Measurements from ENCODE around the gene TMOD1. TPM values are rescaled to one million over a fixed set of nuclear protein-coding genes. Genes with fewer than 3 reads are reported as not detected.
A peak's percentile ranks its signal among the peaks of the same experiment; 100 is the strongest.
"Not testable (repeated sequence)": the region's sequence is repeated elsewhere in the genome, so short reads cannot be mapped to it uniquely, and the experiment has no call there.

TMOD1 gene
- total RNA-seq, result 5.8 TPM
- long read RNA-seq, transcript TMOD1-201 (10 exons, 3,343 nt), result major isoform, 6 of 26 reads
- long read RNA-seq, partial matches to known transcripts, result 10 of 26 reads
- long read RNA-seq, other reads (novel, unspliced or antisense), result 10 of 26 reads

DNA sequence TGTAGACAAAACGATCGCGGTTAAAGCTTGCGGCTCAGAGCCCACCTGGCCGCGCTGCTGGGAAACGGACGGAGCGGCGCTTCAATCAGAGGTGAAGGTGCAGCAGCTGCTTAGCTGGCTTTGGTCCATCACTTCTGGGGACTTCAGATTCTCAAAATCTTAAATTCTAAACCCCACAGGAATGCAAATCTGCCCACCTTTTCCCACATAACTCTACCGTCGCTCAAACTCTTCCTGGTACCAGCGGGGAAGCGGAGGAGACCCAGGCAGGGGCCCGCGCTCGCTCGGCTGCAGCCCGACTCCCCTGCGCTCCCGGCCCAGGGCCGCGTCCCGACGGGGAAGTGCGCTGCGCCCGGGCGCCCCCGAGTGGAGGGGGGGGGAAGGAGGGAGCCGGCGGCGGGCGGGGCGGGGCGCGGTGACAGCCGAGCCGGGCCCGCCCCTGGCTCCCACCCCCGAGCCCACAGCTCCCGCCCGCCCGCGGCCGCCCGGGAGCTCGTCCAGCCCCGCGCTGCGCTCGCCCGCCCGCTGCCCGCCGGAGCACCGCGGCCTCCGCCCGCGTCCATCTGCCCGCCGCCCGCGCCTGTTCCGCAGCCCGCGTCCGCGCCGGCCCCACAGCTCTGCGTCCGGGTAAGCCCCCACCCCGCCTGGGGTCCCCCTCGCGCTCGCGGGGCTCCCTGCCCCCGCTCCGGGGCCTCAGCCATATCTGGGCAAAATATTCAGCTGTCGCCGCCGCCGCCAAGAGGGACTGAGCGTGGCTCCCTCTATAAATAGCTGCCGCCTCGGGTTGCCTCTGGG, at the start of gene TMOD1:
Gene TMOD1, plus strand, starts transcription at position 490 of the 795 bp plus-strand sequence. CDS start 22,523 bp downstream, outside the sequence.
- DNase-seq (ENCODE audit: low spot score), result peak; percentile 94

DNA sequence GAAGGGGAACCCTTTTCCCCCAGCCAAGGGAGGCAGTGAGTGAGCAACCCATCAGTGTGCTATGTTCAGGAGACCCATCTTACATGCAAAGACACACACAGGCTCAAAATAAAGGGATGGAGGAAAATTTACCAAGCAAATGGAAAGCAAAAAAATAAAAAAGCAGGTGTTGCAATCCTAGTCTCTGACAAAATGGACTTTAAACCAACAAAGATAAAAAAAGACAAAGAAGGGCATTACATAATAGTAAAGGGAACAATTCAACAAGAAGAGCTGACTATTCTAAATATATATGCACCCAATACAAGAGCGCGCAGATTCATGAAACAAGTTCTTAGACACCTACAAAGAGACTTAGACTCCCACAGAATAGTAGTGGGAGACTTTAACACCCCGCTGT, 47.9 kb upstream of the TMOD1 start:
- not testable (repeated sequence) for DNase-seq (ENCODE audit: low spot score)

DNA sequence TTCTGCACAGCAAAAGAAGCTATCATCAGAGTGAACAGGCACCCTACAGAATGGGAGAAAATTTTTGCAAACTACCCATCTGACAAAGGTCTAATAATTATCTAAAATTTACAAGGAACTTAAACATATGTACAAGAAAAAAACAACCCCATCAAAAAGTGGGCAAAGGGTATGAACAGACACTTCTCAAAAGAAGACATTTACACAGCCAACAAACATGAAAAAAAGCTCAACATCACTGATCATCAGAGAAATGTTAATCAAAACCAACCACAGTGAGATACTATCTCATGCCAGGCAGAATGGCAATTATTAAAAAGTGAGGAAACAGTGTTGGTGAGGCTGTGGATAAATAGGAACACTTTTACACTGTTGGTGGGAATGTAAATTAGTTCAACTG, 44.6 kb upstream of the TMOD1 start:
- not testable (repeated sequence) for DNase-seq (ENCODE audit: low spot score)

DNA sequence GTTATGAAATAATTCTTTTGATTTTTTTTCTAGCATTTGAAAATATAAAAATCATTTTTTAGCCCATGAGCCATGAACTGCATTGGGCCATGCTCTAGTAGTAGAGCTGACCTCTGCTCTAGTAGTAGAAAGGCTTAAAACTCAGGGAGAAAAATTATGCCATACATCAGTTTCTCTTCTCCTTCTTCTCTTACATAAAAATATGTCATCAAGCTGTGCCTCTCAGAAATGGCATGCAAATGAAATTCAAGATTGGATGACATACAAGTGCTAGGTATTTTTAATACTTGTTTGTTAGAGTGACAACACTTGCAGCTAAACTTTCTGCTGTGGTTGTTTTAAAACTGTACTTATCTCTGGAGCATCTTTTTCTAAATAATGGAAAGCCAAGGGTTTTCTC, 42.1 kb upstream of the TMOD1 start:
- DNase-seq (ENCODE audit: low spot score), result no peak

DNA sequence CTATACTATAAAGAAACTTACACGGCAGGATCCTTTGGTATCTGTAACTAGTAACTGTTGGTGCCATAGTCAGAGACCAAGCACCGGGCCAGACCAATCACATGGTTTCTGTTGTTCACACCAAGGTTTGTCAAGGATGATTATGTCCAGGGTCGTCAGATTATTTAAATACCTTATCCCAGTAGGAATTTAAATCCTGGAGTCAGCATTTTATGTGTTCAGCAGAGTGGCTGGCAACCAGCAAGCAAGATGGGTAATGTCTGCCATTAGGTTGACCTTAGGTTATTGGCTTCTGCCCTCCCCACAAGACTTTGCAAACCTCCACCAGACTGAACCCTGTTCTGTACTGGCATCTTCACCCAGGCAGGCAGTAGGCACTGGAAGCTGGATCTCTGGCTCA, 39.3 kb upstream of the TMOD1 start:
- DNase-seq (ENCODE audit: low spot score), result no peak

DNA sequence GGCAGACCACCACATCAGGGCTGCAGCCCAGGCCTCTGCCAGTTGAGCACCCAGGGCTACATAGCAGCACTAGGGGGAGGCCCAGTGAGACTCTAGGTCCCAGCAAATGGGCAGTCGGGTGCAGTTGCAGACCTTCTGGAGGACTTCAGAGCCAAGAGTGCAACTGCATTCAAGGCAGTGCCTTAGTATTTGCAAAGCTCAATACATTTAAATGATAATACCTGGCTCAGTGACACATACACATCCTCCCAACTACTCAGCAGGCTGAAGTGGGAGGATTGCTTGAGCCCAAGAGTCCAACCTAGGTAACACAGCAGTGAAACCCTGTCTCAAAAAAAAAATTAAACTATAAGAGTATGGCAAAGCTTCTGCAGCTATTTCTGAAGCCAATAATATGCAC, 38.6 kb upstream of the TMOD1 start:
- no peak for DNase-seq (ENCODE audit: low spot score)

DNA sequence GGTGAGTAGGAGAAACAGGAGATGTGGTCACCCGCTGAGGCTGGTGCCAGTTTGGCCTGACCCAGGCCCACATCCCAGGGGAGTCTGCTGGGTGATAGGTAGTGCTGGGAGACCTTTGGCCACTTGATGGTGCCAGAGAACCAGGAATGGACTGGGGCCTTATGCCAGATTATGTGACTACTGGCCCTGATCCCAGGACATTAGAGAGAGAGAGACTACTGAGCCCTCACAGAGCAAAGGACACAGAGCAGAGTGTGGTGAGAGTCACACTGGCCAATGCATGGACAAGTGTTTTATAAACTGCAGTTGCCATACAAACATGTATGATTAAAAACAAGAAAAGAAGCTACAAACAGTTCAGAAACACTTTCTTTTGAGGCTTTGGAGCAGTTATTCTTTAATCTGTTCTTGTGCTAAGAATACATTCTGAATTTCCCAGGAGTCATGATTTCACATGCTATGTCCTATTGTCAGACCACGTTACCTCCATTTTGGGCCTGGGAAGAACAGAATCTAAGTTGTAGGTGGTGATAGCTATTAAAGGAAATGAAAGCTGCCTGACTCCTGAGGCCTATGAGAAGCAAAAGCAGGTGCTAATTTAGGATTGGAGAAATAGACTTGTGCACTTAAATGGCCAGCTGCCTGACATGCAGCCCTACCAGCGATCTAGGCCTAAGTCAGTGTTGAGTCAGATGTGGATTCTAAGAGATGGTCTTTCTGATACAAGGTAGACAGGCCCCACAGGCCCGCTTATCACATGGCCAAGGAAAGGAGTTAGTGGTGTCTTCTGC, 32.6 kb upstream of the TMOD1 start:
- DNase-seq (ENCODE audit: low spot score), result peak; percentile 90

DNA sequence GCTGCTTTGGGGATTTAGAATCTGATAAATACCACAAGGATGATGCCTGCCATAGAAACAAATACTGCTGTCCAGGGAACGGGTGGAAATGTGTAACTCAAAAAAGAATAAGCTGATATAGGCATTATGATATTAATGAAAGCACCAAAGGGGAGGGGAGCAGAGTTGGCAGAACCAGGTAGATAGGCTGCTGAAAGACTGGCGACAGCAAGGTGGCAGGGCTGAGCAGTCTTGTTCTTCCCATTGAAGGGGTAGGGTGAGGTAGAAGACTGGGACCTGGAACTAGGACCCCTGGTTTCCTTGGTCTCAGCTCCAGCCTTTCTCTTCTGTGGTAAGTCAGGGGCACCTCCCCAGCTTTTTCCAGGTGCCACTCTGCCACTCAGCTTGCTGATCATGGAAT, 31.4 kb upstream of the TMOD1 start:
- DNase-seq (ENCODE audit: low spot score), result no peak

DNA sequence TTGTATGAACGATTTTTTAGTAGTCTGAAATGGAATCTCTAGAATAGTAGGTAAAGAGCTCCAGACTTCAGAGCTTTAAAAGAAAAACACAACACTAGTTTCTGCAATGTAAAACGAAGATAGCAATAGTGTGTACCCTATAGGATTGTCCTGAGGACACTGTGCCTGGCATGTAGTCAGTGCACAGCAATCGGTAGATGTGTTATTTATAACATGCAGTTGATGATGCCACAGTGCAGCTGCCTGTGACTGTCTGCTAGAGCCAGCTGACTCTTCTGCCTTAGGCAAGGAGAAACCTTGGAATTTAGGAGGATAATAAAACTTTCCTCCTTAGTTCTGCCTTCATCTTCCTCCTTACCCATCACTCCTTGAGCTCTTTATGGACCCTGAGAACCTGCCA, 27.7 kb upstream of the TMOD1 start:
- DNase-seq (ENCODE audit: low spot score), result no peak

DNA sequence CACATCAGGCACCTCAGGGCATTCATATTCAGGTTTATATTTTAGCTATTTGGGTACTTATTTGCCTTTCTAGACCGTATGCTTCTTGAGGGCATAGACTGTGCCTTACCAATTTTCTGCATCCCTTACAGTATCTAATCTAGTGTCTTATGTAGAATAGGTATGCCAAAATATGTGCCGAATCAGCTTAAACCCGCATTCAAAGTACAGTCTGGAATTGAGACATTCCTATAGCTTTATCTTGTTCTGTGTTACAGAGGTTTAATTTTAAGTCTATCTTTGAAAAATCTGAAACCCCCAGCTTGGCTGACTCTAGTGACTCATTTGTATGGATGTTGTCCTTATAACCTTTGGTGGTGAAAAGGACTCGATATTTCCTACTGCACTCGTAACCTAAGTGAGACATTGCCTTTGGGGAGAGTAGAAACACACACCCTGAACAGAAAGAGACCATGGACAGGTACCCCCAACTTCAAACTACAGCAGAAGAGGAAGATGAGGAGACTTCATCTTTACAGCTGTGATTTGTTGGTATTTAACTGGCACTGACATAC, 27.0 kb upstream of the TMOD1 start:
- DNase-seq (ENCODE audit: low spot score), result no peak

DNA sequence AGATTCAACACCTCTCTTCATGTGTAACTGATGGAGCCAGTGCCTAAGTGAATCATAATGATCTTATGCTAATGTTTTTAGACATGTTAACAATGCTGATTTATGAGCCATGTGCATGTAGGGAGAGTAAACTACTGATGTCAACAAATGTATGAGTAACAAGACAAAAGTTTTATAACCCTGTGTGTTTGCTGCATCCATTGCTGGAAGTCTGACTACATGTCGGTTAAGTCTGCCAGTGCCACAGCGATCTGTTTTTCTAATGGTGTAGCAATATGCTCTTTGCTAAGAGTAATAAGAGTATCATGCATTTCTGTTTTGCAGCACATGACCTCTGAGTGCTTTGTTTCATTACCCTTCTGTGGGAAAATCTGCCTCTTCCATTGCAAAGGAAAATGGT, 26.4 kb upstream of the TMOD1 start:
- DNase-seq (ENCODE audit: low spot score), result no peak

DNA sequence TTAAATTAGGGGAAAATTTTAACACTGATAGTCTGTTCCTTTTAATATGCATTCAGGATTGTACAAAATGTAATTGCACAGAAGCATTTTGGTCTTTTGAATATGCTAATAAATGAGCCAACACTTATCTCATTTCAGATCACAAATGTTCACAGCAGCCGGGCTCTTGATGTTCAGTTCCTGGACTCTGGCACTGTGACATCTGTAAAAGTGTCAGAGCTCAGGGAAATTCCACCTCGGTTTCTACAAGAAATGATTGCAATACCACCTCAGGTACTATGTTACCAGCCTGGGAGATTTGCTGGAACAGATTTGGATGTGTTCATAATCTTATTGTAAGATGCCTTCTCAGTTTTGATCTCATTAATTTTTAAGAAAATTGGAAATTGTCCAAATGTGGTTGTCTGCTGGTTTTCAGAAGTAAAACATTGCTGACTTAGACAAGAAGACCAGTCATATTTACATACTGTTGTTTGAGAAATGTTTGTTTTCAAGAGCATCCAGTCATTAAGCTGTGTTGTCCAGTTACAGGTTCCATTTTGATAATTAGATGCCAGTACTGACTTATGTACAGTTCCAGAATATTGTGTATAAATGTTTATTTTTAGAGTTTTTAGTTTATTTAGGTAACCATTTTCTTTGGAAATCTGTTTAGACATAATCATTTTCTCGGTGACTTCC, 23.0 kb upstream of the TMOD1 start:
- no peak for DNase-seq (ENCODE audit: low spot score)

DNA sequence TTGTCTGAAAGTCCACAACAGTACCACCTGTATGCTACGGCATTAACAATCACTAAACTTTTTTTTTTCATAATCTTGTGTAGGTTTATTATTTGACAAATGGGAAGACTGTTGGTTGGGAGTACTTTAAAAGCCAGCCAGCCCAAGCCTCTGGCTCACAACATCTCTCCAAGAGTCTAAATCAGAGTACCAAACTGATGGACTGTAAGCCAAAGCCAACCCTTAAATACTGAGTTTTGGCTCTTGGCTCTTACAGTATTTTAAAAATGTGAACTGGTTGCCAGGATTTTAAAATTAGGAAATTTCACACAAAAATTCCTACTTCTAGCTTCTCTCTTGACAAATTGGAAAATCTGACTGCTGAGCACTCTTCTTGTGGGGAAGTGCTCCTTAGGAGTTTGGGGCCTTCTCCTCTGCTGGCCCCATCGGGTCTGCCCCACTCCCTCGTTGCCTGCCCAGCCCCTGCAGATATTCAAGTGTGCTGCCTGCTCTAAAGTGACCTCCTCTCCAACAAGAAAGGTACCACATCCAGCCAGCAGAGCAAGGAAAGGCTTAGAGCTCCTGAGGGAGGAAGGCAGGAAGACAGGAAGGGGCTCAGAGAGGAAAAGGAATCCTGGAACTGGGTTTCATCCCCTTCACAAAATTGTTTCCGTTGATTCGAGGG, 21.8 kb upstream of the TMOD1 start:
- no peak for DNase-seq (ENCODE audit: low spot score)

DNA sequence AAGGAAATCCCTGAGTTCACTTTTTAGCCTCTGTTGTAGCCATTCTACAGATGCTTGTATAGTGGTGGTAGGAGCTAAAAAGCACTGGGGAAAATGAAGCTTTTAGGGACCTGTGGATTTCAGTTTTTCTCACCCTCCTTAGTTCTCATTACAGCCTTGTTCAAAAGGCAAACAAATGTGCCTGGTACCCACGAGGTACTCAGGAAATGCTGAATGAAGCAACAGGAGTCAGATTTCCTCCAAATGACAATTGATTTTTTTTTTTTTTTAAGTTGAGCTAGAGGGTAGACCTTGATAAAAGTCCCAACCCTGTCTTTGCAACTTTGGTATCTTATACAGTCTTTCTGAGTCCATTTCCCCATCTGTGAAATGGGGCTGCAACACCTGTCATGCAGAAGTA, 21.3 kb upstream of the TMOD1 start:
- no peak for DNase-seq (ENCODE audit: low spot score)

DNA sequence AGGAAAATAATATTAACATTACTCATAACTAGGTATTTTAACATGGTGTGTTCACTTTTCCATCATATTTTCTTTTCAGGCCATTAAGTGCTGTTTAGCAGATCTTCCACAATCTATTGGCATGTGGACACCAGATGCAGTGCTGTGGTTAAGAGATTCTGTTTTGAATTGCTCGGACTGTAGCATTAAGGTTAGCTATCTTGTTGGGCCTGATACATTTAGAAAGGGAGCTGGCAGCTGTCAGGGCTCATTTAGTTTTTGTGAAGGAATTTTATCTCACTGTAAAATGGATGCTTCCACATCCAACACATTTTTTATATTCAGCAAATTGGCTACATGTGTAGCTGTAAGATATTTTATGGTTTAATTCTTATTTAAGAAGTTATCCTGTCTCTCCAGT, 20.7 kb upstream of the TMOD1 start:
- DNase-seq (ENCODE audit: low spot score), result no peak

DNA sequence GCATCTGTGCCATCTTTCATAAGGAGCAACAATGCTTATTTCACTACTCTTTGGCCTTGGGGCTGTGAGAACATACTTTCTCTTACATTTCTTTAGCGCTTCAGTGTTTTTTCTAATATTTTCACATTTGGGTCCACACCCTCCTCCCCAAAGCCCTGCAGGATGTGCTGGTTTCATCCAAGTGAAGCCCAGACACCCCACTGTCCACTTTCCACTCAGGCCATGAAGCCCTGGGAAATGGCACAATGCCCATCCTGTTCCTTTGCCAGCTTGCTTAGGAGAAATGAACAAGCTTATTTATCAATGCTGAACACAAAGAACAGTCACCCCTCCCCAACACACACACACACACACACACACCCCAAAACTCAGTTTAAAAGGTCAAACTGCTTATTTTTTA, 17.3 kb upstream of the TMOD1 start:
- no peak for DNase-seq (ENCODE audit: low spot score)

DNA sequence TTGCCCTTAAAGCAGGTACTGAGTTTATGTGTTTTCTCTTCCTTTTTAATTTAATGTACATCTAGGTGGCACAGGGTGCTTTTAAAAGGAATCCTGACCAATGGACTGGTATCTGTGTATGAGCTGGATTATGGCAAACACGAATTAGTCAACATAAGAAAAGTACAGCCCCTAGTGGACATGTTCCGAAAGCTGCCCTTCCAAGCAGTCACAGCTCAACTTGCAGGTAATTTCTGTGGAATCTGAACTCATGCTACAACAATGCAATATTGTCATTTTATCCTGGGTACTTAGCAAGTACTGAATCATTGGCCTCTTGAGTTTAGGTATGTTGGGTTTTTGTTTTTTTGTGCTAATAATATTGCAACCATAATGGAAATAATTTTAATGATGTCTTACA, 14.4 kb upstream of the TMOD1 start:
- no peak for DNase-seq (ENCODE audit: low spot score)

DNA sequence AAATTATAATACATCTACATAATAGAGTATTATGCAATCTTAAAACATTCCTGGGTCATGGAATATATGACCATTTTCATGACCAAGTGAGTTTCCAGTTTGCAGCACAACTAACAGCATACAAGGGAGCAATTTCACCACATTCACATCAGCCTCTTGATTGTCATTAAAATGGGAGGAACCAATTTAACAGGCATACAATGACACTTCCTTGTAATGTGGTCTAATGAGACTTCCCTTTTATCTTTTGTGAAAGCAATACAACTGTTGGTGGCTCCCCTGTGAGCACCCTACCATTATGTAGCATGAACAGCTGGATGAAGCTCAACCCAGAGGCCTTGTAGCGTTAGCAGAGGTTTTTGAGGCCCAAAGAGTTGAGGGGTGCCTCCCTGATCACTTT, 13.6 kb upstream of the TMOD1 start:
- DNase-seq (ENCODE audit: low spot score), result no peak

DNA sequence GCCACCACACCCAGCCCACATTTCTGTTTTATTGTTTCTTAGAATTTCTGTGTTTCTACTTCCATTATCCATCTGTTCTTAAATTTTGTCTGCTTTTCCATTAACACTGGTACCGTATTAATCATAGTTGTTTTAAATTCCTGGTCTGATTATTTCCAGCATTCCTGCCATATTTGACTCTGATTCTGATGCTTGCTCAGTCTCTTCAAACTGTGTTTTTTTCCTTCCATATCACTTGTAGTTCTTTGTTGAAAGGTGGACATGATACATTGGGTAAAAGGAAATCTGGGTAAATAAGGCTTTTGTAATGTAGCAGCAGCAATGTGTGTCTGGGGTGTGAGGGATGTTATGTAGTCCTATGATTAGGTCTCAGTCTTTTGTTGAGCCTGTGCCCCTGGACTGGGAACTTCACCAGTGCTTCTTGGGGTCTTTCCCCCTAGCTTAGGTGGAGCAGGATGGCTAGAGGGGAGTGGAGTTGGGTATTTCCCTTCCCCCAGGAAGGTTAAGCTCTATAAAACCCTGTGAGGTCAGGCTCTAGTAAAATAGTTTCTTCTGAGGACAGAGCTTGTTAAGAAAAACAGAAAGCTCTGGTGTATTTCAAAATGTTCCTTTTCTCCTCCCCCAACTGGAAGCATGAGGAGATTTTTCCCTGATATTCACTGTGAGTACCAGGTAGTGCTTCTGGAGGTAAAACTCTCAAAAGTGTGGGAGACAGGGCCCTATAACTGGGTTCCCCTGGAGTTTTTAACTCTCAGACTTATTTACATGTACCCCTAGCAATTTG, 10.1 kb upstream of the TMOD1 start:
- no peak for DNase-seq (ENCODE audit: low spot score)

Measured in mesenteric fat pad (tissue), 1 donor.